GM18519 (cell line): Measurements from ENCODE around the gene NPEPL1.
"Not testable (repeated sequence)": the region's sequence is repeated elsewhere in the genome, so short reads cannot be mapped to it uniquely, and the experiment has no call there.

Experiments used
- ATAC-seq: cut with Tn5 transposase; IDR thresholded peaks from one replicate; pipeline ENCODE4 v1.9.1; 2021; ENCODE audit warnings: mild to moderate bottlenecking, moderate library complexity; ENCODE audit not compliant: unreplicated experiment, low FRiP score

Gene NPEPL1

GRCh38 chr20:58726156-58726555, 33.6 kb downstream of the NPEPL1 start:
- not testable (repeated sequence) for ATAC-seq

- ATAC-seq, result no peak
Observed at GRCh38 chr20:58731192-58731591, 38.6 kb downstream of the NPEPL1 start.

DNA sequence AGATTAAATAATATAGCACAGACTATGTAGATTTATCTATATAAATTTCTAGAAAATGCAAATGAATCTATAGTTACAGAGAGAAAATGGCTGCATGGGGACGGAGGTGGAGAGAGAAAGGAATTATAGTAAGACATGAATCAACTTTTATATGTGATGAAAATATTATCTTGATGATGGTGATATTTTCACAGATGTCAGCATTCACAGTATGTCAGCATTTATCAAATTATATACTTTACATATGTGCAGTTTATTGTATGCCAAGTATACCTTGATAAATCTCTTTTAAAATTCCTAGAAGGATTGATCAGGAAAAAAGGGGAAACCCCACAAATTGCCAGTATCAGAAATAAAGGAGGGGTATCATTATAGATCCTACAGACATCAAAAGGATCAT, 44.6 kb downstream of the NPEPL1 start:
- no peak for ATAC-seq

GRCh38 chr20:58740356-58741308, 48.0 kb downstream of the NPEPL1 start:
- ATAC-seq, result no peak

DNA sequence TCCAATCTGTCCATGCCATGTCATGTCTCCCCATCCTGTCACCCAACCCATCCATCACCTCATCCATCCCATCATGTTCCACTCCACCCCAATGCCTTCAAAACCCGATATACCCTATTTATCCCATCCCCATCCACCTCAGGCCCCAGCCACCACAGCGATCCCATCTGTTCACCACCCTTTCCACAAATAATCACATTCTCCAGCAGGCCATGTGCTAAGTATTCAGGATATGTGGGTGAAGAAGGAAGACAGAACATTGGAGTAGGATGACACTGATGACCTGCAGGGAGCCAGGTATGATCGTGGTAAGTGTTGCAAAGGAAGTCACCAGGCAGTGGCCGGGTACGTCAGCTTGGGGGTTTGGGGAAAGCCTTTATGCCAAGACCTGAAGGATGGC, 48.8 kb downstream of the NPEPL1 start:
- ATAC-seq, result no peak

- ATAC-seq, result no peak
Observed at GRCh38 chr20:58742668-58743566, 50.3 kb downstream of the NPEPL1 start.

DNA sequence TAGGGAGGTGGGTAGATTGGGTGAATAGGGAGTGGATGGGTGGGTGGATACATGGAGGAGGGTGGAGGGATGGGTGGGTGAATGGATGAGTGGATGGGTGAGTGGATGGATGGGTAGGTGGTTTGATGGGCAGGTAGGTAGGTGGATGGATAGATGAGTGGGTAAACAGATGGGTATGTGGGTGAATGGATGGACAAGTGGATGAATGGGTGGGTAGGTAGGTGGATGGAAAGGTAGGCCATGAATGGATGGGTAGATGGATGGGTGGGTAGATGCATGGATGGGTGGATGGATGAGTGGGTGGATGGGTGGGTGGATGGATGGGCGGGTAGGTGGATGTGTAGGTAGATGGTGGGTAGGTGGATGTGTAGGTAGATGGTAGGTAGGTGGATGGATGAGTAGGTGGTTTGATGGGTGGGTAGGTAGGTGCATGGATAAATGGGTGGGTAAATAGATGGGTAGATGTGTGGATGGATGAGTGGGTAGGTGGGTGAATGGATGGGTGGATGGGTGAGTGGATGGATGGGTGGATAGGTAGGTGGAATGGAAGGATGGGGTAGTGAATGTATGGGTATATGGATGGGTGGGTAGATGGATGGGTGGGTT, 51.4 kb downstream of the NPEPL1 start:
- no peak for ATAC-seq

GRCh38 chr20:58744836-58745235, 52.2 kb downstream of the NPEPL1 start:
- no peak for ATAC-seq

- no peak for ATAC-seq
Observed at GRCh38 chr20:58745391-58745790, 52.8 kb downstream of the NPEPL1 start.

DNA sequence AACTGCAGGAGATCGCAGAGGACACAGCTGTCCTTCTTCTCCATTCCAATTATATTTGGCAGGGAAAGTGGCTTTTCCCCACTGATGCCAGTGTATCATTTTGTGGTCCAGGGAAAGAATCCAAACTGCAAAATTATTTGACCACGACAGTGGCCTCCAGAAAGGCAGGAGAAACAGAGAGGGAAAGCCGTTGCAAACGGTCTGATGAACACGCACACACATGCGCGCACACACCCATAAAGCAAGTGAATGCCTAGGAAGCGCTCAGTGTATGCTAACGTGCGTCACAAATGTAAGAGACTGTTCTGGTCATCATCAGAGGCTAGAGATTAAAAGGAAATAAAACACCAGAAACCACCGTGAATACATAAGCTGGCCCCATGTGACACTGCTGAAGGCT, 54.0 kb downstream of the NPEPL1 start:
- no peak for ATAC-seq

DNA sequence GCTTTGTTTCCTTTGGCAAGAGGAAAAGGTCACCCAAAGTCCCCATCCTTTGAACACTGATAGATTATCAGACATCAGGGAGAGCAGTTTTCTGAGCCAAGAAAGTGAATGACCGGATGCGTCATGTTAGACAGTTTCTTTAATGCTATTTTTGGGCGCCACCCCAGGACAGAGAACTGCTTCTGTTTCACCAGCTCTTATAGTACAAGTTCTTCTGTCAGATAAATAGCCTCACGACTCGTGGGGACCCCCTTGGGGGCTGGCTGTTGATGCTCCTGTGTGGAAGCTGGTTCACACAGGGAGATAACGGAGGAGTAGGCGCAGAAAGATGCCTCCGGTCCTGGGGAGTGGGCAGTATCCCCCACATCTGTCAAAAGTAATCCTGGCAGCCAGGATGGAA, 54.6 kb downstream of the NPEPL1 start:
- no peak for ATAC-seq

GRCh38 chr20:58748618-58749017, 56.0 kb downstream of the NPEPL1 start:
- no peak for ATAC-seq

DNA sequence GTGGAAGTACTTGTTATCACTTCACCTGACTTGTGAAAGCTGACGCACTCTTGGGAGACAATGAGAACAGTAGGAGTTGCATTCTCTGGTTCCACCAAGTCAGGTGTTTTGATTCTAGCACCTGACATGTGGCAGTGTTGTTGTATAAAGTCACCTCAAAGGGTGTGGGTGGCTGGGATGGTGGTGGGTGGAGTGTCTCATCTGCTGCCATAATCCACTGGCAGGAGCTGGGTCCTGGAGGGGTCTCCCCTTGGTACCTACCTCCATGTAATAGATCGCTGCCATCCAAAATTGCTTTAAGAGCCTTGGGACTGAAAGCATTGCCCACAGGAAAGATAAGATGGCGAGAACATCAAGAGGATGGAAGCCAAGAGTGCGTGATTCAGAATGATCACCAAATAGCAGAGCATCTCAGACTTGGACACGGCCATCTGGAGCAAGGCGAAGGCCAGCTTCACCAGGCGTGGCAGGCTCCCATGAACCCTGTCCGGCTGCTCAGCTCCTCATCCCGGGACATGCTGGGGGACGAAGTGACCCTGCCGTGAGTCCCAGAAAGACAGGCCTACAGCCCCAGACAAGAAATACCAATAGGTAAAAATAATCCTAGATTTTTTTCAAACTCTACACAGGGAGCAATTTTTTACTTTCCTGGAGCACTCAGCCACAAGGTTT, 56.6 kb downstream of the NPEPL1 start:
- no peak for ATAC-seq

DNA sequence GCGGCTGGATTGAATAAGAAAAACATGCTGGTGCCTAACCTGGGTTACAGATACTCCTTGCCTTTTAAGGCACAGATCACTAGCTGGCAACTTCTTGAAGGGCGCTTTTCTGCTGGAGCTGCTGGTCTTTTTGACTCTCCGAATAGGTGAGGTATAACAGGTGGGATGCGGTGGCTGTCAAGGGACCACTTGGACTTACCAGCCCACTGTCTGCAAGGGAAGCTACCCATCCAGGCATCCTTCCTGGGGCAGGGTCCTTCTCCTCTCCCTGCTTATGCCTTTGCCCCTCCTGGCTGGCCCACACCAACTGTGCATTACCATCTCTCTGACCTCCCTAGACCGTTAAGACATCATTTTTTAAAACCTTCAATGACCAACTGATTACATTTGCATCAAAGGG, 57.4 kb downstream of the NPEPL1 start:
- no peak for ATAC-seq

GRCh38 chr20:58750706-58751105, 58.1 kb downstream of the NPEPL1 start:
- not testable (repeated sequence) for ATAC-seq

DNA sequence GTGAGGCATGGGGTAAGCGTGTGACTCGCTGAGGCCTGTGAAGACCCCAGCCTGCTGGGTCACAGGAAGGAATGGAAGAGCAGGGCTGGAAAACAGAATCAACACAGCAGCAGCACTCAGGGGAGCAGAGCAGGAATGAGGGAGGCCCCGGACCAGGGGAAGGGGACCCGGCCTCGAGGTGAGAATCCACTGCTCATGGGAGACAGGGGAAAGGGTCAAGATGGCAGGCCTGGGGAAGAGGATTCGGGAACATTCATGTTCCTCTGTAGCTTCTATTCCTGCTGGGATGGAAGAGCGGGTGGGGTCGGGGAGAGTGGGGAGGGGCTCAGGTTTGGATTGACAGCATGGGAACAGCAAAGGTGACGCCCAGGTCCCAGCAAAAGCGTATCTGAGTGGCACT, 59.4 kb downstream of the NPEPL1 start:
- no peak for ATAC-seq

GRCh38 chr20:58752565-58752964, 60.0 kb downstream of the NPEPL1 start:
- ATAC-seq, result no peak

- ATAC-seq, result no peak
Observed at GRCh38 chr20:58753267-58753921, 60.8 kb downstream of the NPEPL1 start.

- no peak for ATAC-seq
Observed at GRCh38 chr20:58753922-58754551, 61.4 kb downstream of the NPEPL1 start.
